Measurements from ENCODE around the gene ANKS6. TPM values are rescaled to one million over a fixed set of nuclear protein-coding genes. Genes with fewer than 3 reads are reported as not detected.

Gene ANKS6
- total RNA-seq, 2 donors from 2014 or later = 41.7 to 55.2 TPM

- no peak overlapping the region for H3K9ac ChIP-seq (ENCODE audit: extremely low read depth, low read length, poor library complexity, severe bottlenecking)
- TF ChIP-seq CTCF (conservative IDR thresholded peaks at IDR 0.05) = no peak
- no peaks in the 10 kb centered on the region for H3K27me3 ChIP-seq (ENCODE audit: control insufficient read depth, insufficient read depth, low read length, poor library complexity, severe bottlenecking)
- H3K27ac Mint-ChIP-seq = no peak overlapping the region
- no peaks in the 10 kb centered on the region for H3K9me3 ChIP-seq (ENCODE audit: control insufficient read depth, low read length)
- no peaks in the 10 kb centered on the region for H3K27me3 Mint-ChIP-seq (ENCODE audit: insufficient read depth)
- H3K36me3 ChIP-seq (ENCODE audit: control insufficient read depth, insufficient read depth, low read length) = peaks cover 48% of the 10 kb centered on the region
- no peak overlapping the region for H3K4me3 Mint-ChIP-seq
- H3K9me3 Mint-ChIP-seq = no peaks in the 10 kb centered on the region
- DNase-seq = no peak
- WGBS, 2 experiments (ENCODE audit: insufficient coverage in 1 of 2, insufficient read length in 1 of 2) = 92 to 100% methylated on average over 2 to 4 of the region's 4 CpGs
- H3K36me3 Mint-ChIP-seq (ENCODE audit: low read depth) = peaks cover 54% of the 10 kb centered on the region
- H3K4me1 Mint-ChIP-seq = peaks cover 11% of the 10 kb centered on the region
- H3K4me1 ChIP-seq (ENCODE audit: control insufficient read depth, insufficient read depth, low read length) = peaks cover 12% of the 10 kb centered on the region
- no peak overlapping the region for H3K4me3 ChIP-seq (ENCODE audit: low read length)
- no peak overlapping the region for H3K27ac ChIP-seq (ENCODE audit: low read depth, low read length)
Measured at GRCh38 chr9:98786750-98787510, 9.4 kb downstream of the ANKS6 start.

- H3K27me3 Mint-ChIP-seq (ENCODE audit: insufficient read depth) = no peaks in the 10 kb centered on the region
- H3K27ac Mint-ChIP-seq = no peak overlapping the region
- H3K36me3 Mint-ChIP-seq (ENCODE audit: low read depth) = peaks cover 60% of the 10 kb centered on the region
- TF ChIP-seq CTCF (conservative IDR thresholded peaks at IDR 0.05) = no peak
- Histone ChIP-seq H3K36me3 (ENCODE audit: control insufficient read depth, insufficient read depth, low read length) (peaks cover 44% of the 10 kb centered on the region), H3K4me1 (ENCODE audit: control insufficient read depth, insufficient read depth, low read length) (peaks cover 10% of the 10 kb centered on the region), H3K27me3 (ENCODE audit: control insufficient read depth, insufficient read depth, low read length, poor library complexity, severe bottlenecking) (no peaks in the 10 kb centered on the region), H3K9ac (ENCODE audit: extremely low read depth, low read length, poor library complexity, severe bottlenecking) (no peak overlapping the region), H3K4me3 (ENCODE audit: low read length) (no peak overlapping the region), H3K9me3 (ENCODE audit: control insufficient read depth, low read length) (no peaks in the 10 kb centered on the region), H3K27ac (ENCODE audit: low read depth, low read length) (no peak overlapping the region)
- peak; percentile 28 for DNase-seq
- H3K4me3 Mint-ChIP-seq = no peak overlapping the region
- H3K4me1 Mint-ChIP-seq = no peaks in the 10 kb centered on the region
- no peaks in the 10 kb centered on the region for H3K9me3 Mint-ChIP-seq
- 90 to 92% methylated on average over 7 to 11 of the region's 11 CpGs for WGBS, 2 experiments (ENCODE audit: insufficient coverage in 1 of 2, insufficient read length in 1 of 2)
Measured at GRCh38 chr9:98784831-98785806, 11.2 kb downstream of the ANKS6 start.

GRCh38 chr9:98783518-98784226, 12.7 kb downstream of the ANKS6 start:
- Histone ChIP-seq H3K27ac (ENCODE audit: low read depth, low read length) (no peak overlapping the region), H3K4me3 (ENCODE audit: low read length) (no peak overlapping the region), H3K27me3 (ENCODE audit: control insufficient read depth, insufficient read depth, low read length, poor library complexity, severe bottlenecking) (no peaks in the 10 kb centered on the region), H3K4me1 (ENCODE audit: control insufficient read depth, insufficient read depth, low read length) (peaks cover 10% of the 10 kb centered on the region), H3K9me3 (ENCODE audit: control insufficient read depth, low read length) (no peaks in the 10 kb centered on the region), H3K9ac (ENCODE audit: extremely low read depth, low read length, poor library complexity, severe bottlenecking) (no peak overlapping the region), H3K36me3 (ENCODE audit: control insufficient read depth, insufficient read depth, low read length) (peaks cover 30% of the 10 kb centered on the region)
- no peak for DNase-seq
- no peaks in the 10 kb centered on the region for H3K9me3 Mint-ChIP-seq
- no peak overlapping the region for H3K27ac Mint-ChIP-seq
- H3K27me3 Mint-ChIP-seq (ENCODE audit: insufficient read depth) = no peaks in the 10 kb centered on the region
- H3K4me1 Mint-ChIP-seq = no peaks in the 10 kb centered on the region
- H3K4me3 Mint-ChIP-seq = no peak overlapping the region
- no peak for TF ChIP-seq CTCF (conservative IDR thresholded peaks at IDR 0.05)
- 96 to 97% methylated on average over 15 of the region's 16 CpGs for WGBS, 2 experiments (ENCODE audit: insufficient coverage in 1 of 2, insufficient read length in 1 of 2)
- H3K36me3 Mint-ChIP-seq (ENCODE audit: low read depth) = peaks cover 48% of the 10 kb centered on the region
